Common myeloid progenitor, CD34-positive (primary cell): Measurements from ENCODE around the gene EXD3.

Experiments used
- CTCF ChIA-PET: fragments of 350-600 bp; sonication (Branson Sonifier 250); formaldehyde crosslinking; loops from one replicate; lab custom pipeline; 2021; ENCODE audit warnings: antibody characterized with exemption; lab: Charles Lee
- POLR2A ChIA-PET: fragments of 350-600 bp; sonication (Branson Sonifier 250); formaldehyde crosslinking; loops from one replicate; lab custom pipeline; 2021; ENCODE audit warnings: antibody characterized with exemption; lab: Charles Lee
- DNase-seq, 3 donors: peaks; one replicate each; pipeline versions ENCODE4 v3.0.0 to v3.0.0-alpha.2; 2013
- H3K27ac ChIP-seq, 2 experiments: 1 replicate in 1 of 2; 2 replicates in 1 of 2; pipeline ENCODE4 v1.7.0; 2013; ENCODE audit warnings: inconsistent platforms in 2 of 2, low read length in 2 of 2, mild to moderate bottlenecking in 2 of 2, low read depth in 1 of 2, moderate library complexity in 1 of 2; ENCODE audit not compliant: severe bottlenecking in 2 of 2, insufficient read depth in 1 of 2, poor library complexity in 1 of 2
- H3K27me3 ChIP-seq, 5 experiments: replicated peaks in 2 of 5; 1 replicate in 3 of 5; 2 replicates in 2 of 5; pipeline versions ENCODE4 v1.6.1 to v1.7.0; 2013; ENCODE audit warnings: low read length in 4 of 5, mild to moderate bottlenecking in 2 of 5, moderate library complexity in 2 of 5, inconsistent platforms in 1 of 5; ENCODE audit not compliant: insufficient read depth in 5 of 5, control insufficient read depth in 4 of 5
- H3K36me3 ChIP-seq, 4 experiments: 1 replicate in 2 of 4; 2 replicates in 2 of 4; pipeline versions ENCODE4 v1.6.1 to v1.7.0; 2013; ENCODE audit warnings: low read length in 3 of 4, control low read depth in 1 of 4, mild to moderate bottlenecking in 1 of 4; ENCODE audit not compliant: control insufficient read depth in 4 of 4, insufficient read depth in 4 of 4
- H3K4me1 ChIP-seq, 4 experiments: 1 replicate in 3 of 4; 2 replicates in 1 of 4; pipeline versions ENCODE4 v1.6.1 to v1.7.1; 2013; ENCODE audit warnings: low read length in 3 of 4, mild to moderate bottlenecking in 3 of 4, control low read depth in 1 of 4, inconsistent platforms in 1 of 4, moderate library complexity in 1 of 4; ENCODE audit not compliant: control insufficient read depth in 4 of 4, insufficient read depth in 4 of 4; ENCODE audit errors: control extremely low read depth in 1 of 4
- H3K4me3 ChIP-seq, 7 experiments: 1 replicate in 4 of 7; 2 replicates in 3 of 7; pipeline versions ENCODE4 v1.5.1 to v1.7.0; 2013; ENCODE audit warnings: mild to moderate bottlenecking in 7 of 7, low read length in 6 of 7, moderate library complexity in 6 of 7, inconsistent platforms in 2 of 7, low read depth in 2 of 7, control low read depth in 1 of 7; ENCODE audit not compliant: insufficient read depth in 4 of 7, control insufficient read depth in 1 of 7; ENCODE audit errors: extremely low read depth in 1 of 7
- H3K9me3 ChIP-seq, 5 experiments: 1 replicate in 4 of 5; 2 replicates in 1 of 5; pipeline versions ENCODE4 v1.6.1 to v1.7.1; 2013; ENCODE audit warnings: low read length in 4 of 5, mild to moderate bottlenecking in 2 of 5, inconsistent platforms in 1 of 5, low read depth in 1 of 5, moderate library complexity in 1 of 5; ENCODE audit not compliant: control insufficient read depth in 4 of 5, insufficient read depth in 2 of 5; ENCODE audit errors: control extremely low read depth in 1 of 5
- WGBS: methylation state at CpG from one replicate; pipeline ENCODE4 v1.1.5; 2013; ENCODE audit not compliant: insufficient coverage; 5-methylcytosine and 5-hydroxymethylcytosine counted together

EXD3 gene

GRCh38 chr9:137318602-137319001 is 104.4 kb downstream of the EXD3 start:
- H3K4me1 ChIP-seq = peaks cover 0 to 54% (median 48%) of the 10 kb centered on the region in 4 experiments
- ChIA-PET POLR2A (interaction anchor here (0.6 to 1.0 kb wide), 2 partner anchors 16 to 29 kb away, joined by 3 read pairs; partner anchors contain the start of gene NRARP), CTCF (interaction anchor here (1.2 to 7.3 kb wide), 2 partner anchors 11 to 16 kb away, joined by 4 to 56 read pairs; partner anchors contain the start of gene NRARP)
- no peaks in the 10 kb centered on the region for H3K27me3 ChIP-seq
- 92% methylated on average over 14 of the region's 18 CpGs for WGBS
- no peaks in the 10 kb centered on the region for H3K9me3 ChIP-seq
- DNase-seq = no peak
- H3K27ac ChIP-seq = no peak overlapping the region
- H3K4me3 ChIP-seq = no peak overlapping the region
- H3K36me3 ChIP-seq = peaks cover 0 to under 1% (median 0%) of the 10 kb centered on the region in 4 experiments

- POLR2A ChIA-PET = no interaction called here
- no peak for DNase-seq
- Histone ChIP-seq H3K27ac (no peak overlapping the region), H3K36me3 (no peaks in the 10 kb centered on the region), H3K9me3 (no peaks in the 10 kb centered on the region), H3K4me3 (no peak overlapping the region), H3K4me1 (peaks cover 0 to 54% (median 48%) of the 10 kb centered on the region in 4 experiments), H3K27me3 (no peaks in the 10 kb centered on the region)
- CTCF ChIA-PET = interaction anchor here (1.1 to 7.3 kb wide), 4 partner anchors 8 to 21 kb away, joined by 4 to 56 read pairs (median 4); partner anchors contain the start of gene NRARP
- WGBS = 91% methylated on average over 24 of the region's 24 CpGs
These were observed 105.0 kb downstream of the EXD3 start for GRCh38 chr9:137317718-137318511.

- ChIA-PET CTCF (interaction anchor here (1.1 to 7.3 kb wide), 3 partner anchors 8 to 21 kb away, joined by 4 to 56 read pairs (median 4); partner anchors contain the start of gene NRARP), POLR2A (interaction anchor here (1.6 kb wide), 1 partner anchor 15 kb away, joined by 6 read pairs; the partner anchor contains the start of gene NRARP)
- no peaks in the 10 kb centered on the region for H3K36me3 ChIP-seq
- DNase-seq = no peak
- no peak overlapping the region for H3K4me3 ChIP-seq
- no peaks in the 10 kb centered on the region for H3K27me3 ChIP-seq
- peaks cover 0 to 54% (median 48%) of the 10 kb centered on the region in 4 experiments for H3K4me1 ChIP-seq
- WGBS = 98% methylated on average over 19 of the region's 19 CpGs
- no peak overlapping the region for H3K27ac ChIP-seq
- H3K9me3 ChIP-seq = no peaks in the 10 kb centered on the region
These were observed 105.8 kb downstream of the EXD3 start for GRCh38 chr9:137317021-137317717.

GRCh38 chr9:137316012-137316981 is 106.7 kb downstream of the EXD3 start:
- peak overlapping the region in 5 of 7 experiments; percentile 15 to 64 (median 36) for H3K4me3 ChIP-seq
- H3K27ac ChIP-seq = no peak overlapping the region
- no peaks in the 10 kb centered on the region for H3K27me3 ChIP-seq
- ChIA-PET CTCF (interaction anchor here (1.1 to 7.3 kb wide), 3 partner anchors 9 to 20 kb away, joined by 4 to 56 read pairs (median 4); partner anchors contain the start of gene NRARP), POLR2A (interaction anchor here (1.6 kb wide), 1 partner anchor 14 kb away, joined by 6 read pairs; the partner anchor contains the start of gene NRARP)
- 4% methylated on average over 52 of the region's 83 CpGs for WGBS
- H3K4me1 ChIP-seq = peaks cover 0 to 45% (median 39%) of the 10 kb centered on the region in 4 experiments
- H3K9me3 ChIP-seq = no peaks in the 10 kb centered on the region
- H3K36me3 ChIP-seq = no peaks in the 10 kb centered on the region
- DNase-seq = peak in 2 of 3 donors; percentile 41 to 46

- H3K9me3 ChIP-seq = no peaks in the 10 kb centered on the region
- peaks cover 0 to 38% (median 32%) of the 10 kb centered on the region in 4 experiments for H3K4me1 ChIP-seq
- 48% methylated on average over 7 of the region's 18 CpGs for WGBS
- POLR2A ChIA-PET = interaction anchor here (1.6 kb wide), 1 partner anchor 13 kb away, joined by 6 read pairs; the partner anchor contains the start of gene NRARP
- no peak for DNase-seq
- H3K36me3 ChIP-seq = no peaks in the 10 kb centered on the region
- peak overlapping the region in 1 of 7 experiments; percentile 50 for H3K4me3 ChIP-seq
- no peak overlapping the region for H3K27ac ChIP-seq
- H3K27me3 ChIP-seq = no peaks in the 10 kb centered on the region
- CTCF ChIA-PET = interaction anchor here (0.9 to 7.3 kb wide), 2 partner anchors 9 to 13 kb away, joined by 3 to 56 read pairs; partner anchors contain the start of gene NRARP
These were observed 107.4 kb downstream of the EXD3 start for GRCh38 chr9:137315581-137316011.
